OCI-LY1 (cell line): ENCODE measurements around the gene FFAR2.

Source experiments
- CTCF ChIP-seq: fragments of 200-600 bp; sonication (generic), shearing (Covaris generic); IDR thresholded peaks from 2 replicates; pipeline ENCODE4 v1.5.1; 2017; ENCODE audit warnings: mild to moderate bottlenecking, antibody characterized with exemption, low read length, moderate library complexity, mixed read lengths
- EZH2 ChIP-seq: fragments of 200-600 bp; sonication (generic), shearing (Covaris generic); IDR thresholded peaks from 2 replicates; pipeline ENCODE4 v1.8.0; 2017; ENCODE audit warnings: borderline replicate concordance, mixed run types, mild to moderate bottlenecking, antibody characterized with exemption, low read length, moderate library complexity, mixed read lengths

DNA sequence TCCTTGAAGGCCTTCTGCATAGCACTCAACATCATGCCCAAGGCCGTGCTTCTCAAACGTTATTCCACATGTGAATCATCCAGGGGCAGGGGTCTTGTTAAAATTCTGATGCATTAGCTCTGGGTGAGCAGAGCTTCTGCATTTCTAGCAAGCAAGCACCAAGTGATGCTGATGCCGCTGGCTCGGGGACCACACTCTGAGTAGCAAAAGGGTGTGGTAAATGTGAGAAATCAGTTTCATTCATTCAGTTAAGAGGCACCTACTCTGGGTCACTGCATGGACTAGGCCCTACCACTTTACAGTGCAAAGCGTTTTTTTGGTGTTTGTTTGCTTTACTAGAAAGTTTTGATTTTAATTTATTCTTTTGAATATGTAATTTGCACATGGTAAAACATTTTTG is 35.0 kb downstream of the FFAR2 start:
- no peak for TF ChIP-seq CTCF
- no peak for TF ChIP-seq EZH2
